GM12892 (cell line): ENCODE measurements around the gene RXRA.

Experiments used
- POLR2AphosphoS5 ChIP-seq: IDR thresholded peaks from 2 replicates; pipeline ENCODE4 v1.6.1; 2011; ENCODE audit warnings: low read depth, low read length, control low read depth
- TAF1 ChIP-seq: IDR thresholded peaks from 2 replicates; pipeline ENCODE4 v1.6.1; 2011; ENCODE audit warnings: low read depth, mild to moderate bottlenecking, control low read depth, low read length, borderline replicate concordance

DNA sequence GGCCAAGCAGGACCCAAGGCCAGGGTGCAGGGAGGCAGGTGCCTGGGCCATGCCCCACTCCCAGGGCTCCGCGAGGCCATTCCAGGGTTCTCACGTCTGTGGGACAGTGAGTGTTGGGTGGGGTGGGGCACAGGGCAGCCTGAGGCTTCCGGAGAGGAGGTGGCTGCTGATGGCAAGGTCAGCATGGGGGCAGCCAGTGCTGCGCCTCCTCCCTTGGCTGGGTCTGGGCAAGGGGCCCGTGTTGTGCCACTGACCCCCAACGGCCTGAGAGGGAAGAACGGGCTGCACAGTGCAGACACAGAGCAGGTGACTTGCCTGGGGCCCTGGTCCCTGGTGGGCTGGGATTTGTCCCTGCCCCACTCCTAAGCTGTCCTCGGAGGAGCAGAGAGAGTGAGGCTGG, 82.1 kb downstream of the RXRA start:
- TF ChIP-seq POLR2AphosphoS5 = no peak
- TF ChIP-seq TAF1 = no peak
